ENCODE data around the gene WDR88. TPM values are rescaled to one million over a fixed set of nuclear protein-coding genes. Genes with fewer than 3 reads are reported as not detected.
A peak's percentile ranks its signal among the peaks of the same experiment; 100 is the strongest.
"Not testable (repeated sequence)": the region's sequence is repeated elsewhere in the genome, so short reads cannot be mapped to it uniquely, and the experiment has no call there.

Gene WDR88
- total RNA-seq, 2 donors from 2014 or later = not detected

GRCh38 chr19:33163481-33163880 is 31.6 kb downstream of the WDR88 start:
- Histone ChIP-seq H3K27ac (no peak overlapping the region), H3K4me3 (no peak overlapping the region), H3K9ac (ENCODE audit: low read depth in 2 of 2, low read length in 2 of 2) (no peak overlapping the region), H3K36me3 (no peaks in the 10 kb centered on the region), H3K4me1 (no peaks in the 10 kb centered on the region), H3K9me3 (no peaks in the 10 kb centered on the region), H3K27me3 (no peaks in the 10 kb centered on the region)
- no peak for TF ChIP-seq CTCF (IDR thresholded peaks at IDR 0.05)
- intact Hi-C loops (cut with DNase I) = no loop called here
- no peak for DNase-seq

- intact Hi-C loops (cut with DNase I); H3K4me3 ChIP-seq; H3K27ac ChIP-seq; H3K9ac ChIP-seq (ENCODE audit: low read depth in 2 of 2, low read length in 2 of 2); DNase-seq; H3K36me3 ChIP-seq; H3K9me3 ChIP-seq; H3K4me1 ChIP-seq; H3K27me3 ChIP-seq: not testable (repeated sequence)
Measured at GRCh38 chr19:33166037-33166436, 34.1 kb downstream of the WDR88 start.

GRCh38 chr19:33167438-33167837 is 35.5 kb downstream of the WDR88 start:
- H3K36me3 ChIP-seq = no peaks in the 10 kb centered on the region
- no peak overlapping the region for H3K9ac ChIP-seq (ENCODE audit: low read depth in 2 of 2, low read length in 2 of 2)
- H3K27me3 ChIP-seq = no peaks in the 10 kb centered on the region
- H3K27ac ChIP-seq = no peak overlapping the region
- no peaks in the 10 kb centered on the region for H3K9me3 ChIP-seq
- no peak for TF ChIP-seq CTCF (IDR thresholded peaks at IDR 0.05)
- no peaks in the 10 kb centered on the region for H3K4me1 ChIP-seq
- DNase-seq = no peak
- intact Hi-C loops (cut with DNase I) = no loop called here
- H3K4me3 ChIP-seq = no peak overlapping the region

GRCh38 chr19:33168528-33168927 is 36.6 kb downstream of the WDR88 start:
- Histone ChIP-seq H3K36me3 (no peaks in the 10 kb centered on the region), H3K9ac (ENCODE audit: low read depth in 2 of 2, low read length in 2 of 2) (no peak overlapping the region), H3K4me3 (no peak overlapping the region), H3K4me1 (no peaks in the 10 kb centered on the region), H3K27me3 (no peaks in the 10 kb centered on the region), H3K9me3 (no peaks in the 10 kb centered on the region), H3K27ac (no peak overlapping the region)
- TF ChIP-seq CTCF (IDR thresholded peaks at IDR 0.05) = no peak
- intact Hi-C loops (cut with DNase I) = no loop called here
- DNase-seq = no peak

- DNase-seq = no peak
- intact Hi-C loops (cut with DNase I) = no loop called here
- peak overlapping the region; percentile 13 for H3K27ac ChIP-seq
- H3K9ac ChIP-seq (ENCODE audit: low read depth in 2 of 2, low read length in 2 of 2) = no peak overlapping the region
- no peaks in the 10 kb centered on the region for H3K27me3 ChIP-seq
- no peaks in the 10 kb centered on the region for H3K36me3 ChIP-seq
- no peak for TF ChIP-seq CTCF (IDR thresholded peaks at IDR 0.05)
- H3K4me3 ChIP-seq = no peak overlapping the region
- peaks cover 5% of the 10 kb centered on the region for H3K4me1 ChIP-seq
- no peaks in the 10 kb centered on the region for H3K9me3 ChIP-seq
Measured at GRCh38 chr19:33171222-33171795, 39.4 kb downstream of the WDR88 start.

GRCh38 chr19:33171916-33172359 is 40.0 kb downstream of the WDR88 start:
- DNase-seq = no peak
- intact Hi-C loops (cut with DNase I) = no loop called here
- Histone ChIP-seq H3K27ac (peak overlapping the region; percentile 13), H3K9ac (ENCODE audit: low read depth in 2 of 2, low read length in 2 of 2) (no peak overlapping the region), H3K9me3 (no peaks in the 10 kb centered on the region), H3K4me1 (peaks cover 5% of the 10 kb centered on the region), H3K4me3 (no peak overlapping the region), H3K27me3 (no peaks in the 10 kb centered on the region), H3K36me3 (no peaks in the 10 kb centered on the region)
- TF ChIP-seq CTCF (IDR thresholded peaks at IDR 0.05) = no peak

Data from colonic mucosa (tissue), 4 donors.